Adrenal gland (tissue), 12 donors: ENCODE results near the gene TRMT1. TPM values are rescaled to one million over a fixed set of nuclear protein-coding genes. Genes with fewer than 3 reads are reported as not detected.

ENCODE experiments used
- DNase-seq, 7 donors: peaks; one replicate each; pipeline ENCODE4 v3.0.0-alpha.2; 2019 to 2020
- H3K27ac ChIP-seq, 5 donors: fragments of 200-600 bp; sonication (generic) in 4 of 5; 1 replicate in 3 of 5; 2 replicates in 2 of 5; pipeline versions ENCODE4 v1.5.1 to v1.8.0; 2016 to 2020; ENCODE audit warnings: mild to moderate bottlenecking in 1 of 5
- H3K27me3 ChIP-seq: fragments of 200-600 bp; 2 replicates; pipeline ENCODE4 v1.8.0; 2021
- H3K36me3 ChIP-seq, 2 donors: fragments of 200-600 bp; replicated peaks in 1 of 2; 1 replicate in 1 of 2; 2 replicates in 1 of 2; pipeline versions ENCODE4 v1.5.1 to v1.8.0; 2018 to 2022
- H3K4me1 ChIP-seq, 2 donors: fragments of 200-600 bp; replicated peaks in 1 of 2; 1 replicate in 1 of 2; 2 replicates in 1 of 2; pipeline versions ENCODE4 v1.5.1 to v1.8.0; 2018 to 2021
- H3K4me3 ChIP-seq, 4 donors: fragments of 200-600 bp; sonication (generic) in 3 of 4; one replicate each; pipeline ENCODE4 v1.5.1; 2016 to 2018
- H3K9me3 ChIP-seq, 3 donors: fragments of 200-600 bp; sonication (generic) in 1 of 3; replicated peaks in 1 of 3; 1 replicate in 2 of 3; 2 replicates in 1 of 3; pipeline versions ENCODE4 v1.5.1 to v1.8.0; 2016 to 2021
- POLR2A ChIP-seq, 2 donors: fragments of 450-650 bp; IDR thresholded peaks; one replicate each; pipeline ENCODE4 v1.6.1; 2017; ENCODE audit warnings: antibody characterized with exemption in 2 of 2, mild to moderate bottlenecking in 2 of 2, moderate library complexity in 1 of 2
- WGBS, 4 donors: extraction: QIAGEN DNeasy Blood & Tissue Kit in 2 of 4; methylation state at CpG; one replicate each; pipeline versions ENCODE4 v1.1.5 to v1.1.7; 2013 to 2017; 5-methylcytosine and 5-hydroxymethylcytosine counted together
- intact Hi-C, 2 donors: fragments of 100-400 bp; cut with DNase I; formaldehyde crosslinking; loops; one replicate each; pipeline versions ENCODE4 v1.14.1 to v1.15.0; 2022 to 2023
- polyA plus RNA-seq, 3 donors: library from polyadenylated mRNA; stranded (reverse); fragments of 200-250 nt in 2 of 3; fragments of 350-450 nt in 1 of 3; fragmentation: Illumina TruSeq in 1 of 3; extraction: RNeasy Lipid Tissue Mini Kit (QIAGEN cat#74804) in 1 of 3; gene quantifications; one replicate each; pipeline ENCODE4 v1.2.3, GENCODE V29; 2013 to 2014
- total RNA-seq, 9 donors: library from RNA; depleted of rRNA in 4 of 9; stranded (reverse); fragments of >200 nt in 4 of 9; fragments of 120-200 nt in 1 of 9; fragmentation: NEBNext Ultra II Directional in 1 of 9; extraction: Animal tissue kit (Norgen Biotek cat#: 25700) in 1 of 9; gene quantifications; one replicate each; pipeline versions ENCODE4 v1.1.0 to v1.2.4, GENCODE V29; 2013 to 2023
- TF ChIP-seq, protein P1 (sequence below), 6 experiments: fragments of 450-650 bp in 4 of 6; fragments of 200-600 bp in 2 of 6; sonication (generic) in 1 of 6; IDR thresholded peaks; 1 replicate in 5 of 6; 2 replicates in 1 of 6; pipeline versions ENCODE4 v1.5.1 to v1.8.0; 2016 to 2021; ENCODE audit warnings: antibody characterized with exemption in 6 of 6, mild to moderate bottlenecking in 2 of 6, moderate library complexity in 1 of 6
- donor health status: healthy with polysubstance abuse.
- donor health status: Bipolar disorder and iron deficiency.
- donor health status: DM: yes; HTN: yes; CAD: no.
- donor health status: DM: no; HTN: no; CAD: no.
- donor health status: DM: no; HTN: no; CAD: no.
- donor health status: DM: yes; HTN: yes; CAD: no.

Gene TRMT1
- total and polyA plus RNA-seq, 12 donors, result 13.4 to 229 (median 35.4) TPM

DNA sequence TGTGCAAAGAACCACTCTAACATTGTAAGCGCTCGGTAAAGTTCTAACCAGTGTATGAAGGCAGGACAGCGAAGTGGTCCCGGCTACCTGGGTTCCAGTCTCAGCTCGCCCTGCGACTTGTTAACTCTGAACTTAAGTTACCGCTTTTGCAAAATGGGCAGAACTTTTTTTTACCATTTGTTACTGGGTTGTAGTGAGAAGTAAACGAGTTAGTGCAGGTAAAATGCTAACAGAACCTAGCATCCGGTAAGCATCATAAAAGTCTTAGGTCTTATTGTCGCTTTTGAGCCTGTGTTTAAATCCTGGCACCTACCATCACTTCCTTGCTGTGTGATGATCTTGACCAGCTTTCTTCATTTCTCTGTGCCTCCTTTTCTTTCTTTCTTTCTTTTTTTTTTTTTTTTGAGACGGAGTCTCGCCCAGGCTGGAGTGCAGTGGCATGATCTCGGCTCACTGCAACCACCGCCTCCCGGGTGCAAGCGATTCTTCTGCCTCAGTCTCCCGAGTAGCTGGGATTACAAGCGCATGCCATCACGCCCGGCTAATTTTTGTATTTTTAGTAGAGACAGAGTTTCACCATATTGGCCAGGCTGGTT lies 734 bp upstream of the TRMT1 start:
- Histone ChIP-seq H3K36me3 (peaks cover 0 to 18% of the 10 kb centered on the region in 2 donors), H3K9me3 (no peaks in the 10 kb centered on the region), H3K27ac (peak overlapping the region in 4 of 5 donors; percentile 5 to 85 (median 65)), H3K4me1 (peaks cover 32 to 46% of the 10 kb centered on the region in 2 donors), H3K4me3 (peak overlapping the region in 2 of 4 donors; percentile 96 to 97), H3K27me3 (no peaks in the 10 kb centered on the region)
- no peak for DNase-seq
- 11 to 21% (median 17%) methylated on average over 20 of the region's 20 CpGs for WGBS, 4 donors
- no peak for TF ChIP-seq POLR2A (IDR thresholded peaks at IDR 0.05)
- TF ChIP-seq, protein P1, sequence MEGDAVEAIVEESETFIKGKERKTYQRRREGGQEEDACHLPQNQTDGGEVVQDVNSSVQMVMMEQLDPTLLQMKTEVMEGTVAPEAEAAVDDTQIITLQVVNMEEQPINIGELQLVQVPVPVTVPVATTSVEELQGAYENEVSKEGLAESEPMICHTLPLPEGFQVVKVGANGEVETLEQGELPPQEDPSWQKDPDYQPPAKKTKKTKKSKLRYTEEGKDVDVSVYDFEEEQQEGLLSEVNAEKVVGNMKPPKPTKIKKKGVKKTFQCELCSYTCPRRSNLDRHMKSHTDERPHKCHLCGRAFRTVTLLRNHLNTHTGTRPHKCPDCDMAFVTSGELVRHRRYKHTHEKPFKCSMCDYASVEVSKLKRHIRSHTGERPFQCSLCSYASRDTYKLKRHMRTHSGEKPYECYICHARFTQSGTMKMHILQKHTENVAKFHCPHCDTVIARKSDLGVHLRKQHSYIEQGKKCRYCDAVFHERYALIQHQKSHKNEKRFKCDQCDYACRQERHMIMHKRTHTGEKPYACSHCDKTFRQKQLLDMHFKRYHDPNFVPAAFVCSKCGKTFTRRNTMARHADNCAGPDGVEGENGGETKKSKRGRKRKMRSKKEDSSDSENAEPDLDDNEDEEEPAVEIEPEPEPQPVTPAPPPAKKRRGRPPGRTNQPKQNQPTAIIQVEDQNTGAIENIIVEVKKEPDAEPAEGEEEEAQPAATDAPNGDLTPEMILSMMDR (IDR thresholded peaks at IDR 0.05), result no peak
- intact Hi-C loops, result no loop called here

DNA sequence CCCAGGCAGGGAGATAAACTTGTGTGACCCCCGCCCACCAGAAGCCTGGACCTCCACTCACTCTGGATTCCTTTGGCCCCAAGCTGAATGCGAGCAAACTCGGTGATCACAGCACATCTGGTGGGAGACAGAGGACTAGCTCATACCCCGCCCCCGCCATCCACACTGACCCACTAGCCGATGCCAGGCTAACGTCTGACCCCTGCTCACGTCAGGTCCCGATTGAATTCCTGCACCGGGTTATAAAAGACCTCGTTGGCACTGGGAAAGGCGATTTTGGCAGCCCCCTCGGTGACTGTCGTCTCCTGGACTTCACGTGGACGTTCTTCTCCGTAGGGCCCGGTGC lies 631 bp downstream of the TRMT1 start:
- WGBS, 4 donors, result 1 to 13% (median 4%) methylated on average over 3 to 18 of the region's 18 CpGs
- peaks cover 32 to 42% of the 10 kb centered on the region in 2 donors for H3K4me1 ChIP-seq
- intact Hi-C loops, result no loop called here
- no peak for TF ChIP-seq POLR2A (IDR thresholded peaks at IDR 0.05)
- TF ChIP-seq, protein P1 (IDR thresholded peaks at IDR 0.05), result no peak
- DNase-seq, result no peak
- H3K27ac ChIP-seq, result peak overlapping the region in 4 of 5 donors; percentile 42 to 85 (median 65)
- peaks cover 0 to 20% of the 10 kb centered on the region in 2 donors for H3K36me3 ChIP-seq
- peak overlapping the region; percentile 71 to 97 (median 89) for H3K4me3 ChIP-seq
- H3K9me3 ChIP-seq, result no peaks in the 10 kb centered on the region
- no peaks in the 10 kb centered on the region for H3K27me3 ChIP-seq

DNA sequence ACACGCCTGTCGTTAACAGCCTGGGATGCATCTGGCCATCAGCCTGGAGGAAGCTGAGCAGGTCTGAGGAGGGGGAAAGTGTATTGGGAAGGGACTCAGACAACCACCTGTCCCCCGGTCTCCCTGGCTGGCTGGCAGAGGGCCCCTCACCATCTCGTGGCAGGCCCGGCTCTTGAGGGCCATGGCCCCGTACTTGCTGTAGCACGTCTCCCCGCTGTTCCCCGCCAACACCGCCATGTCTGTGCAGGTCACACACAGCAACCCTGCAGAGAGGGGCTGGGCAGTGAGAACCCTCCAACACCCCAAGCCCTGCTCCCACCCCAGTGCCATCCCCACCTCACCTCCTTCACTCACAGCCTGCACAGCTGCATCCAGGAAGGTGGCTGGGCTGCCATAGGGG lies 4.0 kb downstream of the TRMT1 start:
- H3K27ac ChIP-seq, result no peak overlapping the region
- H3K9me3 ChIP-seq, result no peaks in the 10 kb centered on the region
- peaks cover 0 to 33% of the 10 kb centered on the region in 2 donors for H3K36me3 ChIP-seq
- intact Hi-C loops, result no loop called here
- H3K27me3 ChIP-seq, result no peaks in the 10 kb centered on the region
- WGBS, 4 donors, result 91 to 95% (median 94%) methylated on average over 9 to 10 of the region's 10 CpGs
- H3K4me1 ChIP-seq, result peaks cover 15 to 20% of the 10 kb centered on the region in 2 donors
- TF ChIP-seq, protein P1 (IDR thresholded peaks at IDR 0.05), result no peak
- no peak for TF ChIP-seq POLR2A (IDR thresholded peaks at IDR 0.05)
- no peak for DNase-seq
- no peak overlapping the region for H3K4me3 ChIP-seq

DNA sequence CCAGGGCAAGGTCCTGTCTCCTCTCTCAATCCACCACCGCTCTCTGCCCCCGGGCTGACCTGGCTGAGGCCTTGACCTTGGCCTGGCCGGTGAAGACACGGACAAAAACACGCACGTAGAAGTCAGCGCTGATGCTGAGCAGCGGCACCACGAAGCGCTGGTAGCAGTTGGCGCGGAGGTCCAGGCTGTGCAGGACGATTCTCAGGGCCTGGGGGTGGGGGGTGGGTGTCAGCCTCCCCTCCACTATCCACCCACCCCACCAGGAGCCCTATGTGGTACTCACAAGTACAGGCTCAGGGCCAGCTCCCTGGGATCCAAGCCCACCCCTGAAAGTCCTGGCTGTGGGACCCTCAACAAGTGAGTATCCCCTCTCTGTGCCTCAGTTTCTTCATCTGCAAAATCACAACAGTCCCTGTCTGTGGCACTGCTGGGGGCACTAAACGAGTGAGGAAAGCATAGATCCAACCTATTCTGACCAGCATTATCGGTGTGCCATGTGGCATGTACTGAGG lies 6.4 kb downstream of the TRMT1 start:
- intact Hi-C loops, result no loop called here
- TF ChIP-seq, protein P1 (IDR thresholded peaks at IDR 0.05), result no peak
- no peak for TF ChIP-seq POLR2A (IDR thresholded peaks at IDR 0.05)
- peaks cover 0 to 38% of the 10 kb centered on the region in 2 donors for H3K36me3 ChIP-seq
- no peak for DNase-seq
- H3K27ac ChIP-seq, result no peak overlapping the region
- H3K4me1 ChIP-seq, result peaks cover 0 to under 1% of the 10 kb centered on the region in 2 donors
- no peaks in the 10 kb centered on the region for H3K9me3 ChIP-seq
- no peaks in the 10 kb centered on the region for H3K27me3 ChIP-seq
- WGBS, 4 donors, result 68 to 80% (median 70%) methylated on average over 3 to 15 of the region's 15 CpGs
- H3K4me3 ChIP-seq, result no peak overlapping the region
